ENCODE measurements around the gene EXD3.

Gene EXD3

GRCh38 chr9:137320555-137321384 lies 102.2 kb downstream of the EXD3 start:
- Histone ChIP-seq H3K27ac (peak overlapping the region; percentile 95), H3K27me3 (no peaks in the 10 kb centered on the region), H3K36me3 (peaks cover 16% of the 10 kb centered on the region; the same call in 1 of the 2 replicates), H3K4me2 (peak overlapping the region; percentile 91), H3K9me3 (peaks cover 15% of the 10 kb centered on the region), H3K4me3 (peak overlapping the region; percentile 59), H3K4me1 (peaks cover 63% of the 10 kb centered on the region), H3K9ac (peak overlapping the region; percentile 79), H4K20me1 (no peaks in the 10 kb centered on the region)
- no peak for TF ChIP-seq Cebpa-rat (IDR thresholded peaks at IDR 0.05)

- TF ChIP-seq Cebpa-rat (IDR thresholded peaks at IDR 0.05) = no peak
- peaks cover 14% of the 10 kb centered on the region for H3K9me3 ChIP-seq
- peak overlapping the region; percentile 95 for H3K27ac ChIP-seq
- H3K36me3 ChIP-seq = peaks cover 8% of the 10 kb centered on the region; the same call in 1 of the 2 replicates
- H3K27me3 ChIP-seq = no peaks in the 10 kb centered on the region
- peak overlapping the region; percentile 59 for H3K4me3 ChIP-seq
- H3K9ac ChIP-seq = peak overlapping the region; percentile 79
- H3K4me2 ChIP-seq = peak overlapping the region; percentile 91
- peaks cover 71% of the 10 kb centered on the region for H3K4me1 ChIP-seq
- no peaks in the 10 kb centered on the region for H4K20me1 ChIP-seq
These were observed 103.0 kb downstream of the EXD3 start for GRCh38 chr9:137319739-137320551.

GRCh38 chr9:137319011-137319738 lies 103.8 kb downstream of the EXD3 start:
- Histone ChIP-seq H3K27me3 (no peaks in the 10 kb centered on the region), H3K9me3 (peaks cover 14% of the 10 kb centered on the region), H3K4me1 (peaks cover 78% of the 10 kb centered on the region), H3K4me2 (peak overlapping the region; percentile 91), H3K9ac (peak overlapping the region; percentile 67), H3K27ac (peak overlapping the region; percentile 95), H3K36me3 (peaks cover 8% of the 10 kb centered on the region; the same call in 1 of the 2 replicates), H3K4me3 (no peak overlapping the region), H4K20me1 (no peaks in the 10 kb centered on the region)
- TF ChIP-seq Cebpa-rat (IDR thresholded peaks at IDR 0.05) = no peak

- H3K9ac ChIP-seq = peak overlapping the region; percentile 67
These were observed 104.4 kb downstream of the EXD3 start for GRCh38 chr9:137318602-137319001.

DNA sequence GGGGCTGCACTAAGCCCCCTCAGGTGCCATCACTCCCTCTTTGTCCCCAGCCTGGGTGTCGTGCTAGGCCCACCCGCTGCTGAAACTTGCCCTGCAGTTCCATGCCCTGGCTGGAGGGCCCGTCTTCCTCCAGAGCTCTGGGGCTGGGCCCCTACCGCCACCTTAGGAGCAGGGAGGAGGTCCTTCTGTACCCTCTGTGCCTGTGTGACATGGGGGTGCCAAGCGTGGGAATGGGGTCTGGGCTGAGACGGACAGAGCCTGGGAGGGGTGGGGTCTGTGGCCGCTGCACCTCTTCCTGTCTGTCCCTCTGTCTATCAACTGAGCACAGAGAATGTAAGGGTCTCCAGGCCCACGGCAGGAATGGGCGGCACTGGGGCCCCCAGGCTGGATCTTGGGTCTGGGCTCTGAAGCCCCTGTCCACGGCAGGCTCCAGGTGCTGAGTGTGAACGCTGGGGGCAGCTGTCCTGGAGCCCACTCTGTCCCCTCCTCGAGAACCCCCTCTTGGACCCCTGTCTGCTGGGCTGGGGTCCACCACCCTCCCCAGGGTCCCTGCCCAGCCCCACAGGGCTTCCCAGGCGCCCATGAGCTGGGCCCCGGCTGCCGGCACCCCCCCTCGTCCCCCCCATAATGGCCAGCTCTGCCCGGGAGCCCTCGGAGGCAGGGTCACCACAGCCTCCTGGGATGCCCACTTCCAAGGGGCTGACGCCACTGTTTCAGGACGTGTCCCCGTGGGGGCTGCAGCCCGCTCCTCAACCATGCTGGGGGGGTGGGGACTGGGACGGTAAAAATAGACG lies 105.0 kb downstream of the EXD3 start:
- Histone ChIP-seq H3K27me3 (no peaks in the 10 kb centered on the region), H3K9ac (peak overlapping the region; percentile 79; the same call in 1 of the 2 replicates), H4K20me1 (no peaks in the 10 kb centered on the region), H3K27ac (peak overlapping the region; percentile 95), H3K4me2 (peak overlapping the region; percentile 91), H3K4me3 (no peak overlapping the region), H3K9me3 (peaks cover 6% of the 10 kb centered on the region), H3K4me1 (peaks cover 90% of the 10 kb centered on the region), H3K36me3 (no peaks in the 10 kb centered on the region)
- TF ChIP-seq Cebpa-rat (IDR thresholded peaks at IDR 0.05) = no peak

More at GRCh38 chr9:137318602-137319001, 104.4 kb downstream of the EXD3 start:
- H3K9me3 ChIP-seq = peaks cover 8% of the 10 kb centered on the region
- peak overlapping the region; percentile 91 for H3K4me2 ChIP-seq
- TF ChIP-seq Cebpa-rat (IDR thresholded peaks at IDR 0.05) = no peak
- no peaks in the 10 kb centered on the region for H3K27me3 ChIP-seq
- H3K27ac ChIP-seq = peak overlapping the region; percentile 95
- H3K4me3 ChIP-seq = no peak overlapping the region
- H3K36me3 ChIP-seq = peaks cover 2% of the 10 kb centered on the region; the same call in 1 of the 2 replicates
- H4K20me1 ChIP-seq = no peaks in the 10 kb centered on the region
- H3K4me1 ChIP-seq = peaks cover 84% of the 10 kb centered on the region

DNA sequence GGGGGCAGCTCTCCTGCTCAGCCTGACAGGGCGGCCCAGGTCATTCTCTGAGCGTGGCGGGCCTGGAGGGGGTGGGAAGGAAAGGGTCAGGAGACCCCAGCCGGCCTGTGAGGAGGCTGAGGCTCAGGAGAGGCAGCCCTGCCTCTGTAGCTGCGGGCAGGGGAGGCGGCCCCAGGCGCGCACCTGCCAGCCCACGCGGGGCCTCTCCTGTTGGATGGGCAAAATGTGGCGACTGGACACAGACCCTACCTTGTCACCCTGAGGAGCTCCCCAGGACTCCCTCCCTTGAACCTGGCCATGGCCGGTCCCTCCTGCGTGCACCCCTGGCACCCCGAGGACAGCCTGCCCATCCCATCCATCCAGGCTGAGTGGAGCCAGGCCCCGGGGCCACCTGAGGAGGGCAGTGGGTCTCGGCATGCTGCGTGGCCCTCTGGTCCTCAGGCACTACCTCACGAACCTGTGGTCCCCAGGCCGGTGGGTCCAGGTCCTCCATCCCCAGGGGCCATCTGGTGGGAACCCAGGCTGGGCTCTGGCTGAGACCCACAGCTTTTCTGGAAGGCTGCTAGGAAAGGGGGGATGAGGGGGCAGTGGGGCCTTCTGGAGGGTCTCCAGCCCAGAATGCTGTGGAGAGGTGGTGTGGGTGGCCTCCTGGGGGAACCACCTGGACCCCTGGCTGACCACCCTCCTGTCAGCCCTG lies 105.8 kb downstream of the EXD3 start:
- H3K4me2 ChIP-seq = peak overlapping the region; percentile 91

DNA sequence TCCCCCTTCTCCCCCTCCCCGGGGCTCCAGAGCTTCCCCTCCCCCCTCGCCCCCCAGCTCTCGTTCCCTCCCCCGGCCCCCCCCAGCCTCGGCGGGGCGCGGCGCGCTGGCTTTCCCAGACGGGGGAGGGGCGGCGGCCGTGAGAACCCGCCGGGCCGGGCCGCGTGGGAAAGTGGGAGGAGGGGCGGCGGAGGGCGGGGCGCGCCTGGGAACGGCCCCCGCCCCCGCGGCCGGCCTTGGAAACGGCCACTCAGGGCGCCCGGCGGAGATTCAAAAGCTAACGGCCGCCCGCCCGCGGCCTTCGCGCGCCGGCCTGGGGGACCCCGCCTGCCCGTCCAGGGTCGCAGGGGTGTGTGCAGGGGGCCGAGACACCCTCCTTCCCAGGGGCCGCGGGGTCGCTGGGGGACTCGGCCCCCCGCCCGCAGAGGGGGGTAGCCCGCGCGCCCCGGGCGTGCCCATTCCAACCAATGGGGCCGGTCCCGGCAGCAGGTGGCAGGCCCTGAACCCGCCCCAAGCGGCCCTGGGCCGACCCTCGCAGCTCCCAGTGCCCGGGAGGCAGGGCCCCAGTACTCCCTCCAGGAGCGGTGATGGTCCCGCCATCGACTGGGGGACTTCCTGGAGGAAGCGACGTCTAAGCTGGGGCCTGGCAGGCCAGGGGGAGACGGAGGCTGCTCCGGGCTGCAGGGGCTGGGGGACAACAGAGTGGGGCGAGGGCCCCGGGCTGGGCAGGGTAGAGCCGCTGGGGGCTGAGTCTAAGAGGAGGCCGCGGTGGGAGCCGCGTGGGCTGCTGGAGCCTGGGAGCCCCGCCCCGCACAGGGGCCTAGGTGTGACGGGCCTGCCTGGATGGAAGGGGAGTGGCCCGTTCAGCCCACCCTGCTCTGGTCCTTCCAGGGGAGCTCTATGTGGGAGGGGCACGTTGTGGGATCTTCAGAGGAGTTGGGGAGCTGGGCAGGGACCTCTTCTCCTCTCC lies 106.7 kb downstream of the EXD3 start:
- Histone ChIP-seq H3K9me3 (no peaks in the 10 kb centered on the region), H3K4me1 (peaks cover 86% of the 10 kb centered on the region), H3K27me3 (no peaks in the 10 kb centered on the region), H3K4me2 (peak overlapping the region; percentile 91), H3K36me3 (no peaks in the 10 kb centered on the region), H3K9ac (peak overlapping the region; percentile 79), H4K20me1 (no peaks in the 10 kb centered on the region), H3K27ac (peak overlapping the region; percentile 95), H3K4me3 (peak overlapping the region; percentile 66)
- TF ChIP-seq Cebpa-rat (IDR thresholded peaks at IDR 0.05) = no peak

More for the DNA sequence above, 105.8 kb downstream of the EXD3 start:
- Histone ChIP-seq H3K9me3 (peaks cover 1% of the 10 kb centered on the region), H4K20me1 (no peaks in the 10 kb centered on the region), H3K27ac (peak overlapping the region; percentile 95), H3K4me3 (peak overlapping the region; percentile 66), H3K27me3 (no peaks in the 10 kb centered on the region), H3K36me3 (no peaks in the 10 kb centered on the region), H3K9ac (peak overlapping the region; percentile 79; the same call in 1 of the 2 replicates), H3K4me1 (peaks cover 90% of the 10 kb centered on the region)
- no peak for TF ChIP-seq Cebpa-rat (IDR thresholded peaks at IDR 0.05)
